ENCODE measurements around the gene C1orf167.
A peak's percentile ranks its signal among the peaks of the same experiment; 100 is the strongest.

C1orf167 gene

GRCh38 chr1:11787804-11788436, 25.9 kb downstream of the C1orf167 start:
- no peak for DNase-seq

GRCh38 chr1:11788549-11789053, 26.6 kb downstream of the C1orf167 start:
- no peak for DNase-seq

GRCh38 chr1:11789126-11790067, 27.4 kb downstream of the C1orf167 start:
- no peak for DNase-seq

GRCh38 chr1:11790101-11790879, 28.3 kb downstream of the C1orf167 start:
- DNase-seq = no peak

GRCh38 chr1:11790880-11791715, 29.1 kb downstream of the C1orf167 start:
- DNase-seq = no peak

GRCh38 chr1:11792106-11792505, 30.1 kb downstream of the C1orf167 start:
- no peak for DNase-seq

- no peak for DNase-seq
Observed at GRCh38 chr1:11793819-11794218, 31.8 kb downstream of the C1orf167 start.

- DNase-seq = no peak
Observed at GRCh38 chr1:11794446-11795237, 32.6 kb downstream of the C1orf167 start.

- DNase-seq = no peak
Observed at GRCh38 chr1:11795238-11795890, 33.4 kb downstream of the C1orf167 start.

- DNase-seq = no peak
Observed at GRCh38 chr1:11796036-11796828, 34.2 kb downstream of the C1orf167 start.

- DNase-seq = no peak
Observed at GRCh38 chr1:11797525-11798216, 35.7 kb downstream of the C1orf167 start.

GRCh38 chr1:11799099-11799498, 37.1 kb downstream of the C1orf167 start:
- DNase-seq = no peak

GRCh38 chr1:11799896-11800295, 37.9 kb downstream of the C1orf167 start:
- no peak for DNase-seq

- DNase-seq = no peak
Observed at GRCh38 chr1:11800391-11800755, 38.4 kb downstream of the C1orf167 start.

- DNase-seq = no peak
Observed at GRCh38 chr1:11800756-11801433, 38.9 kb downstream of the C1orf167 start.

- no peak for DNase-seq
Observed at GRCh38 chr1:11802616-11802972, 40.6 kb downstream of the C1orf167 start.

GRCh38 chr1:11802973-11803885, 41.2 kb downstream of the C1orf167 start:
- DNase-seq = peak; percentile 51 to 52
